GM19452 (cell line): Measurements from ENCODE around the gene FBXL19.

Experiments
- ATAC-seq: cut with Tn5 transposase; IDR thresholded peaks from one replicate; pipeline ENCODE4 v1.9.1; 2021; ENCODE audit not compliant: unreplicated experiment

The FBXL19 gene

DNA sequence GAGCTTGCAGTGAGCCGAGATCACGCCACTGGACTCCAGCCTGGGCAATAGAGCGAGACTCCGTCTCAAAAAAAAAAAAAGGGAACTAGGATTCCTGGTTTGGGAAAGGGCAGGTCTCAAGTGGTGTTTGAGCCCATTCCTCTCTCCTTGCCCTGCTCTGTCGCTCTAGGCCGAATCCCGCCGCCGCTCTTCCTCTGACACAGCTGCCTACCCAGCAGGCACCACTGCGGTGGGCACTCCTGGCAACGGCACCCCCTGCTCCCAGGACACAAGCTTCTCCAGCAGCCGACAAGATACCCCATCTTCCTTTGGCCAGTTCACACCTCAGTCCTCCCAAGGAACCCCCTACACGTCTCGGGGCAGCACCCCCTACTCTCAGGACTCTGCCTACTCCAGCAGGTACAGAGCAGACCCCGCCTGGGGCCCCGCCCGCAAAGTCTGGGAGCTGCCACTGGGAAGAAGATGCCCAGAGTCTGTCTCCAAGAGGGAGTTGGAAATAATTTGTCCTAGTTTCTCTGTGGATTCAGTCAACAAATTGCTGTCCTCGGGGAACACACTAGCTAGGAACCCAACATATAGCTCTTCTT is 40.6 kb downstream of the FBXL19 start:
- ATAC-seq = no peak

DNA sequence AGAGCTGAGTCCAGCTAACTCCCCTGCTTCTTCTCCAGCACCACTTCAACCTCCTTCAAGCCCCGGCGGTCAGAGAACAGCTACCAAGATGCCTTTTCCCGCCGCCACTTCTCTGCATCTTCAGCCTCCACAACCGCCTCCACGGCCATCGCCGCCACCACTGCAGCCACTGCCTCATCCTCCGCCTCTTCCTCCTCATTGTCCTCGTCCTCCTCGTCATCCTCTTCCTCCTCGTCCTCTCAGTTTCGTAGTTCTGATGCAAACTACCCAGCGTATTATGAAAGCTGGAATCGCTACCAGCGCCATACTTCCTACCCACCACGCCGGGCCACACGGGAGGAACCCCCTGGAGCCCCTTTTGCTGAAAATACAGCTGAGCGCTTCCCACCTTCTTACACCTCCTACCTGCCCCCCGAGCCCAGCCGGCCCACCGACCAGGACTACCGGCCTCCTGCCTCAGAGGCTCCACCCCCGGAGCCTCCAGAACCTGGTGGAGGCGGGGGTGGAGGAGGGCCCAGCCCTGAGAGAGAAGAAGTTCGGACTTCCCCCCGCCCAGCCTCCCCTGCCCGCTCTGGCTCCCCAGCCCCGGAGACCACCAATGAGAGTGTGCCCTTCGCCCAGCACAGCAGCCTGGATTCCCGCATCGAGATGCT is 41.3 kb downstream of the FBXL19 start:
- ATAC-seq = no peak

DNA sequence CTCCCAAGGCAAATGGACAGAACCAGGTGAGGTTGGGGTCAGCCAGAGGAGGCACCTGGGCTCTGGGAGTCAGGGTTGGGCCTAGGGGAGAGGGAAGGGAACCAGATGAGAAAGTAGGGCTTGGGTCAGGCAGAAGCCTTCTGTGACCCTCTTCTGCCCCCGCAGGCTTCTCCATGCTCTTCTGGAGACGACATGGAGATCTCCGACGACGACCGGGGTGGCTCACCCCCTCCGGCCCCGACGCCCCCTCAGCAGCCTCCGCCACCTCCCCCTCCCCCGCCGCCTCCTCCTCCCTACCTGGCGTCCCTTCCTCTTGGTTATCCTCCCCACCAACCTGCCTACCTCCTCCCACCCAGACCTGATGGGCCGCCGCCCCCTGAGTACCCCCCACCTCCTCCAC is 42.1 kb downstream of the FBXL19 start:
- no peak for ATAC-seq

DNA sequence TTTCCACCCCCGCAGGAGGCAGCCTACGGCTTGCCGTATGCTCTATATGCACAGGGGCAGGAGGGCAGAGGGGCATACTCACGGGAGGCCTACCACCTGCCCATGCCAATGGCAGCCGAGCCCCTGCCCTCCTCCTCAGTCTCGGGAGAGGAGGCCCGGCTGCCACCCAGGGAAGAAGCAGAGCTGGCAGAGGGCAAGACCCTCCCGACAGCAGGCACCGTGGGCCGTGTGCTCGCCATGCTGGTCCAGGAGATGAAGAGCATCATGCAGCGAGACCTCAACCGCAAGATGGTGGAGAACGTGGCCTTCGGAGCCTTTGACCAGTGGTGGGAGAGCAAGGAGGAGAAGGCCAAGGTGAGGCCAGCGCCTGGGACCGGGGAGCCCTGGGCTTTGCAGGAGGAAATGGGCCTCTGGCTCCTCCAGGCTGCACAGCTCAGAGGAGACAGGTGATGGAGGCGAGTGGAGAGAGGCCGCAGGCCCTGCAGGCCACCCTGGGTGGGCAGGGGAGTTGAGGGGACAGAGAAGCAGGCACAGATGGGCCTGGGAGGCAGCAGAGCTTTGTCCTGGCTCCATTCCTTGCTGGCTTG is 42.8 kb downstream of the FBXL19 start:
- ATAC-seq = no peak

DNA sequence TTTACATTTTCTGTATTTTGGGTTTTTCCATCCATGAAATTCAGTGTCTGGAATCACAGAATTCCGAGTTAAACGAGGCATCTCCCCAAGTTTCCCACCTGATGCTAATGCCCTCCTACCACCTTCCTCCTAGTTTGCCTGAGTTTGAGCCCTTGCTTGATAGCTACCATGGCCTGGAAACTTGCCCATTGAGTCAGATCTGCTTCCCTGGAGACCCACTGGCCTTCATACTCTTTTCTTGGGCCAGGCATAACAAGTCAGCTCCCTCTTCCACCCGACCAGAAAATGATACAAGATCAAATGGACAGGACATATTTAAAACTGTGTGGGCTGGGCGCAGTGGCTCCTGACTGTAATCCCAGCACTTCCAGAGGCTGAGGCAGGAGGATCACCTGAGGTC is 44.4 kb downstream of the FBXL19 start:
- ATAC-seq = no peak

DNA sequence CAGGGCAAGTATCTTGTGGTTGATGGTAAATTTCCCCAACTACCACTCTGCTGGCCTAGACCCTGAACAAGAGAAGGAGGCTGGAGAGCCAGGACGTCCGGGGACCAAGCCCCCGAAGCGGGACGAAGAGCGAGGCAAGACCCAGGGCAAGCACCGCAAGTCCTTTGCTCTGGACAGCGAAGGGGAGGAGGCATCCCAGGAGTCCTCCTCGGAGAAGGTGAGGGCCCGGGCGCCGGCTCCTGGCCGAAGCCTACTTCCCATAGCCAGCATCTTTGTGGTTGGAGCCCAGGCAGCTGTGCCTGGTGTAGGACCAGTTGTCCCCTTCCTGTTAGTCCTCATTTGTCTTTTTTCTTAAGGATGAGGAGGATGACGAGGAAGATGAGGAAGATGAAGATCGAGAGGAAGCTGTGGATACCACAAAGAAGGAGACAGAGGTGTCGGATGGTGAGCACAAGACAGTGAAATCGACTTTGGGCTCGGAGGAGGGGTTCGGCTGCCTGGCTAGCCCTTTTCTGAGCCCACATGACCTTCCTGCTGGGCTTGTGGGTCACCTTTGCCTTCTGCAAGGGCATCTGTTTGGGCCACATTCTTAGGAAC is 46.0 kb downstream of the FBXL19 start:
- no peak for ATAC-seq

DNA sequence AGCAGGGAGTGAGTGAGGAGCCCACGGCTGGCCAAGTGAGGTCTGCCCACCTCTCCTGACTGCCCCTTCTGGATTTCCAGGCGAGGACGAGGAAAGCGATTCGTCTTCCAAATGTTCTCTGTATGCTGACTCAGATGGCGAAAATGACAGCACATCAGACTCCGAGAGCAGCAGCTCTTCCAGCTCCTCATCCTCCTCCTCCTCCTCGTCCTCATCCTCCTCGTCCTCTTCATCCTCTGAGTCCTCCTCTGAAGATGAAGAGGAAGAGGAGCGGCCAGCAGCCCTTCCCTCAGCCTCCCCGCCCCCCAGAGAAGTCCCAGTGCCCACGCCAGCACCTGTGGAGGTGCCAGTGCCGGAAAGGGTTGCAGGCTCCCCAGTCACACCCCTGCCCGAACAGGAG is 47.9 kb downstream of the FBXL19 start:
- ATAC-seq = no peak

DNA sequence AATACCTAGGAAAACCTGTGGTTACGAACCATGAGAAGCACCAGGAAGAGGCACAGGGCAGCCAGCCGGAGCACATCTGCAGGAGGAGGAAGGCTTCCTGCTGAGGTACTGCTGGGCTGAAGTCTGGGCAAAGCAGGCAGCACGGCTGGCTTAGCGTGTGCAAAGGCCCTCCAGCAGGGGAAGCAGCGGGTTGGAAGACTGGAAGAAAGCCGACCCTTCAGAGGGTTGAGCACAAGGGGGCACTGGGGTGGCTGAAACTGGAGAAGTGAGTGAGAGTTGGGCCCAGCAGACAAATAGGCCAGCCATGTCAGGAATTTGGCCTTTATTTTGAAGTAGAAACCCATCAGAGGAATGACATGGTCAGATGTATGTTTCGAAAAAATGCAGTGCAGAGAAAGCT is 49.5 kb downstream of the FBXL19 start:
- ATAC-seq = no peak

DNA sequence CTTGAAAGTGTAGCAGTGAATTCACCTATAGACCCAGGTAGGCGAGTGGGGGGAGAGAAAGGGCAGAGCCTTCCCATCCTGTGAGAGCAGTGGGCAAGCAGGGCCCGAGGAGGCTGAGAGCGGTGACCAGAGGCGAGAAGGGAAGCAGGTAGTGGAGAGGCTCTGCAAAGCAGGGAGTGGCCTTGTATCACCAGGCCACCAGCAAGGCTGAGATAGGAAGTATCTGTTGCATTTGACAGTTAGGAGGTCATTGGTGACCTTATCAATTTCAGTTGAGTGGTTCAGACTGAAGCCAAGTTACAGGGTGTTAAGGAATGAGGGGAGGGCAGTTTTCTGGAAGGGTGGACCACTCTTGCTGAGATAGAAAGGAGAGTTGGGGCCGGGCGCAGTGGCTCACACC is 51.0 kb downstream of the FBXL19 start:
- no peak for ATAC-seq

DNA sequence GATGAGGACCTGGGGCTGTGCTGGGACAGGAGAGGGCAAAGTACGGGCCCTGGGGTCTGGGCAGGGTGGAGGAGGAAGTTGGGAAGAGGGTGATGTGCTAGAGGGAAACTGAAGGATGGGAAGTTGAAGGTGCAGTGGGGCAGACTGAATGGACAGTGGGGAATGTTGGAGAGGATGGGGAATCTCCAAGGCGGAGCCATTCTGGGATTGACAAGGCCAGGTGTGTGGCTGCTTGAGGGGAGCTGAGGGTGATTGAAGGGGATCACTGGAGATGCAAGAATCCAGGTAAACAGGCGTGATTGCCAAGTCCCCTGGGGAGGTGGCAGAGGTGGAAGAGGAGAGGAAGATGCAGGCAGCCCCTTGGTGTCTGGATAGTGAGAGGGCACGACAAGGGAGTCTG is 53.1 kb downstream of the FBXL19 start:
- ATAC-seq = no peak

DNA sequence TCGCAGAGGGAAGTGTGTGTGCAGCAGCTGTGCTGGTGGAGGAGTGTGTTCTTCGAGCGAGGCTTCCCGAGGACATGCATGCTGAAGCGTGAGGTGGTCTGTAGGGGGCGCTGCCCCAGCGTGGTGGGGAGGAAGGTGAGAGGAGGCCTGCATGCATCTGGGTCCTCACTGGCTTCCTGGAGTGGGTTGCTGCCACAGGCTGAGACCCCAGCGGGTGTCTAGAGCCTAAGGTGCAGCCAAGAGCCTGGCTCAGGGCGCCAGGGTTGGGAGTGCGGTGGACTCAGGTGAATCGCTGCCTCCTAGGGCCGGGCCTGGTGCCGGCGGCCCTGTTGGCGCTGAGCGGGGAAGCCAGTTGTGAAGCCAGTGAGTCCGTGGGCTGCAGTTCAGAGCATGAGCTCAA is 54.1 kb downstream of the FBXL19 start:
- no peak for ATAC-seq

DNA sequence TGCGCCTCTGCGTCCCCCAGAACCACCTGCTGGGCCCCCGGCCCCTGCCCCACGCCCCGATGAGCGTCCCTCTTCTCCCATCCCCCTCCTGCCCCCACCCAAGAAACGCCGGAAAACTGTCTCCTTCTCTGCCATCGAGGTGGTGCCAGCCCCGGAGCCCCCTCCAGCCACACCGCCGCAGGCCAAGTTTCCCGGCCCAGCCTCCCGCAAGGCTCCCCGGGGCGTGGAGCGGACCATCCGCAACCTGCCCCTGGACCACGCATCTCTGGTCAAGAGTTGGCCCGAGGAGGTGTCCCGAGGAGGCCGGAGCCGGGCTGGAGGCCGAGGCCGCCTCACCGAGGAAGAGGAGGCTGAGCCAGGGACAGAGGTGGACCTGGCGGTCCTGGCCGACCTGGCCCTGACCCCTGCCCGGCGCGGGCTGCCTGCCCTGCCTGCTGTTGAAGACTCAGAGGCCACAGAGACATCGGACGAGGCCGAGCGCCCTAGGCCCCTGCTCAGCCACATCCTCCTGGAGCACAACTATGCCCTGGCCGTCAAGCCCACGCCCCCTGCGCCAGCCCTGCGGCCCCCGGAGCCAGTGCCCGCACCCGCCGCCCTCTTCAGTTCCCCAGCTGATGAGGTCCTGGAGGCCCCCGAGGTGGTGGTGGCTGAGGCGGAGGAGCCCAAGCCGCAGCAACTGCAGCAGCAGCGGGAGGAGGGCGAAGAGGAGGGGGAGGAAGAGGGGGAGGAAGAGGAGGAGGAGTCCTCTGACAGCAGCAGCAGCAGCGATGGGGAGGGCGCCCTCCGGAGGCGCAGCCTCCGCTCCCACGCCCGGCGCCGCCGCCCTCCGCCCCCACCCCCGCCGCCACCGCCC is 56.0 kb downstream of the FBXL19 start:
- ATAC-seq = no peak

DNA sequence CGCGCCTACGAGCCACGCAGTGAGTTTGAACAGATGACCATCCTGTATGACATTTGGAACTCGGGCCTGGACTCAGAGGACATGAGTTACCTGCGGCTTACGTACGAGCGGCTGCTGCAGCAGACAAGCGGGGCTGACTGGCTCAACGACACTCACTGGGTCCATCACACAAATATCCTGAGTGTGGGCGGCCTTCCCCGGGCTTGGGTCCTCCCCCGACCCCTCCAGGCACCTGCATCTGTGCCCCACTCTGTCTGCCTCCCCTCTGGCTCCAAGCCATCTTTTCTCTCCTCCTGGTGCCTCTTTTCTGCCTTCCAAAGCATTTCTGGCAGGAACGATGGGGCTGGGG is 56.6 kb downstream of the FBXL19 start:
- ATAC-seq = no peak

DNA sequence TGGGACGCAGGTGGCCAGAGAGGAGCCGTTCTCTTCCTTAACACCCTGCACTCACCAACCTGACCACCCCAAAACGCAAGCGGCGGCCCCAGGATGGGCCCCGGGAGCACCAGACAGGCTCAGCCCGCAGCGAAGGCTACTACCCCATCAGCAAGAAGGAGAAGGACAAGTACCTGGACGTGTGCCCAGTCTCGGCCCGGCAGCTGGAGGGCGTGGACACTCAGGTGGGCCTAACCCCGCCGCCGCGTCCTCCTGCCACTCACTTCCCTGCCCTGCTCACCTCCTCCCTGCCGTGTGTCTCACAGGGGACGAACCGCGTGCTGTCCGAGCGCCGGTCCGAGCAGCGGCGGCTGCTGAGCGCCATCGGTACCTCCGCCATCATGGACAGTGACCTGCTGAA is 57.1 kb downstream of the FBXL19 start:
- ATAC-seq = no peak

DNA sequence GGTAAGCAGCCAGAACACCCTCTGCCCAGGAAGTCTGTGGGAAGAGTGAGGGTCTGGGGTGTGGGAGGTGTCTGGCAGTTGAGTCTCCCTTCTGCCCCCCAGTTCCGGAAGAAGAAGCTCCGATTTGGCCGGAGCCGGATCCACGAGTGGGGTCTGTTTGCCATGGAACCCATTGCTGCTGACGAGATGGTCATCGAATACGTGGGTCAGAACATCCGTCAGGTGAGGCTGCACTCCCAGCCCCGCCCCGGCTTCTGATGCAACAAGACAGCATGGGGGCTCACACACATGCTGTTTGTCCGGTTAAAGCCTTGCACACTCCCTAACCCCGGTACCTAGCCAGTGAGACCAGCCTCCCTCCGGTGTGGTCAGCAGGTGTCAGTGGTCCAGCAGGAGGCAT is 57.6 kb downstream of the FBXL19 start:
- no peak for ATAC-seq

DNA sequence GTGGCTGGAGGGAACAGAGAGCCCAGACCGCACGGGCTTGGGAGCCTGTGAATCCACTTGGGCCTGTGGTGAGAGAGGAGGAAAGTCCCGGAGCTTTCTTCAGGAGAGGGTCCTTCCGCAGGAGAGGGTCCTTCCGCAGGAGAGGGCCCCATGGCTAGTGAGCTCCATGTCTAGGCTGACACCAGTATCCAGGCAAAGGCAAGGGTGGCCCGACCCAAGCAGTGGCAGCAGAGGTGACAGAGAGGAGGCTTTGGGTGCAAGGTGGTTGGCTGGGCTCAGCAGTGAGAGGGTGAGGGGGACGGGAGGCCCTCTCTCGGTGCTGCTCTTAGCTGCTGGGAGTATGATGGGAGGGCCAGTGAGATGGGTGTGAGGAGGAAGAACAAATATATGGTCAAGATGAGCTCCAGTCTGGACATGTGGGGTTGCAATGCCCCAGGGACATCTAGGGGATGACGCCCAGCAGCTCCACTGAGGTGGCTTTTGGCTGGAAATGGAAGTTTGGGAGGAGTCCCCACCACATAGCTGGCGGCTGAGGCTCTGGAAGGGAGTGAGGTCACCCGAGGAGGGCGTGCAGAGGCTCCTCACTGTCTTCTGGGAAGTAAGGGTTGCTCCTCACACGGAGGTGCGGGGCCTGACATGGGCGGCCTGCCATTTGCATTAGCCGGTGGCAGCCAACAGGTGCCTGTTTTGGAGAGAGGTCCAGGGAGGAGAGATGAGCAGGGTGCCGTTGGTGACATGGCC is 59.3 kb downstream of the FBXL19 start:
- no peak for ATAC-seq

DNA sequence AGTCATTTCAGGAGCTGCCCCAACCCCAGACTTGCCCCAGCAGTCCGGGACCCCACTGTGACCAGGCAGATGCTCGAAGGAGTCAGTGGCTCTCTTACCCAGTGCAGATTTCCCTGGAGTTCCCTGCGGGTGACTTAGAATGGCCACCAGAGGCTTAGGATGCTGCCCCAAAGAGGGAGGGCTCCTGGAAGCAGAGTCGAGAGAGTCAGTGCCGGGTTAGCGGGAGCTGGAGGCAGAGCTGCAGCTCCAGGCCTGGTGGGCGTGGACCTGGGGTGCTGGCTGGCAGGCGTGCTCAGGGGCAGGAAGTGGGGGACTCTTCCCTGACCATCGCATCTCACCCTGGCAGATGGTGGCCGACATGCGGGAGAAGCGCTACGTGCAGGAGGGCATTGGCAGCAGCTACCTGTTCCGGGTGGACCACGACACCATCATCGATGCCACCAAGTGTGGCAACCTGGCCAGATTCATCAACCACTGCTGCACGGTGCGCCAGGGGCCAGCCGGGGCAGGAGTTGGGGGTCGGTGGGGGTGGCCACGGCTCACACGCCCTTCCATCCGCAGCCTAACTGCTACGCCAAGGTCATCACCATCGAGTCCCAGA is 60.0 kb downstream of the FBXL19 start:
- ATAC-seq = no peak

DNA sequence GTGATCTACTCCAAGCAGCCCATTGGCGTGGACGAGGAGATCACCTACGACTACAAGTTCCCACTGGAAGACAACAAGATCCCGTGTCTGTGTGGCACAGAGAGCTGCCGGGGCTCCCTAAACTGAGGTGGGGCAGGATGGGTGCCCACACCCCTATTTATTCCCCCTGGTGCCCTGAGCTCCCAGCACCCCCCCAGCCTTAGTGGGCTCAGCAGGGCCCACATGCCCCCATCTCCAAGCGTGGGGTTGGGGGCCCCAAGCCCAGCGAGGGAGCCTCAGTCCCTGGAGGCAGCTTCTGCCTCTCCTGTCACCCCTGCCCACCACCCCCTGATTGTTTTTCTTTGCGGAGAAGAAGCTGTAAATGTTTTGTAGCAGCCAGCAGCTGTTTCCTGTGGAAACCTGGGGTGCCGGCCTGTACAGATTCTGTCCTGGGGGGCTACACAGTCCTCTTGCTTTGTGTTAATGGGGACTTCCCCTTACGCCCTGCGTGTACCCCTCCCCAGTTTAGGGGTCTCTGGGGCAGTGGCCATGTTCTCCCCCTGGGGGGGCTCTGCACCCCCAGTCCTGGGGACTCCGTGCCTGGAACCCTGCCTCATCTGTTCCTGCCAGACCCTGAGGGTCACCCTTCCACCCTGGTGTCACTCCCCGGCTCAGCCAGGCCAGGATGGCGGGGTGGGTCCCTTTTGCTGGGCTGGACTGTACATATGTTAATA is 60.7 kb downstream of the FBXL19 start:
- ATAC-seq = no peak

DNA sequence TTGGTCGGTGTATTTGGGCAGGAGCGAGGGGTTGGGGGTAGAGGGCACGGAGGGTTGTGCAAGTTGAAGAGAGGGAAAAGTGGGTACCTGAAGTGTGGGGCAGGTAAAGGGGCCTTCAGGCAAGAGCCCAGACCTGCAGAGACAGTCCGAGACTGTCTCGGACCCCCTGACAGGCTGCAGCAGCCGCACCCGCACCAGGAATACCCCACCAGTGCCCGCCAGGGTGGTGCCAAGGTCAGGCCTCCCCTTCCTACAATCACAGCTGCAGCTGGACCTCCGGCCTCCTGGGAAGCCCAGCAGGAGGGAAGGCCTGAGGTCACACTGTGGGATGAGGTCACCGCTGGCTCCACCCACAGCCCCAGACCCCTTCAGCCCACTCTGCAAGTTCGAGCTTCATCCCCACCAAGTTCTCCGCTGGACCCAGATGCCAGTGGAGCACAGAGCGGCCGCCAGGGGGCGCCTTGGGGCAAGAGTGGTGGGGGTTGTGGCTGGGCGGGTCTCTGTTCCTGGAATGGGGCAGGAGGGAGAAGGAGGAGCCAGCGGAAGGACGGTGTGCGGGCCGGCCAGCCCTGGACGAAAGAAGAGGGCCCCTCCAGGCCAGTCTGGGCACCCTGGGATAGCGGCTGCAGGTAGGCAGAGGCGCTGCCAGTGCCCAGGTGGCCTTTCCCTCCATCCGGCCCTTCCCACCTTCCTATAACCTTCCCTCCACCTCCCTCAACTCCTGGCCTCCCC is 61.5 kb downstream of the FBXL19 start, which contains the start of gene HSD3B7:
HSD3B7 (plus strand) TSS at position 539 of the 732 bp plus-strand sequence. CDS start 452 bp downstream, outside the sequence.
- no peak for ATAC-seq
